OCI-LY3 (cell line): ENCODE results near the gene WWTR1.

Experiments
- CTCF ChIP-seq: fragments of 200-600, 300-600 bp; sonication (generic); IDR thresholded peaks from 2 replicates; pipeline ENCODE4 v1.5.1; 2014; ENCODE audit warnings: antibody characterized with exemption, low read length, low read depth
- EZH2phosphoT487 ChIP-seq: fragments of 200-600 bp; shearing (Covaris generic); IDR thresholded peaks from 2 replicates; pipeline ENCODE4 v1.6.1; 2018; ENCODE audit warnings: antibody characterized with exemption, mixed run types, low read depth

GRCh38 chr3:149564079-149564478 lies 93.7 kb downstream of the WWTR1 start:
- TF ChIP-seq CTCF = no peak
- TF ChIP-seq EZH2phosphoT487 = no peak
